Measurements from ENCODE around the gene PRUNE2.
"Not testable (repeated sequence)": the region's sequence is repeated elsewhere in the genome, so short reads cannot be mapped to it uniquely, and the experiment has no call there.

PRUNE2 gene

GRCh38 chr9:76598981-76599380 is 306.9 kb downstream of the PRUNE2 start:
- Histone ChIP-seq H3K27ac (no peak overlapping the region), H3K4me3 (ENCODE audit: low read depth, low read length) (no peak overlapping the region), H3K36me3 (replicated peaks) (no peaks in the 10 kb centered on the region), H3K27me3 (replicated peaks) (no peaks in the 10 kb centered on the region)
- TF ChIP-seq, protein P1, sequence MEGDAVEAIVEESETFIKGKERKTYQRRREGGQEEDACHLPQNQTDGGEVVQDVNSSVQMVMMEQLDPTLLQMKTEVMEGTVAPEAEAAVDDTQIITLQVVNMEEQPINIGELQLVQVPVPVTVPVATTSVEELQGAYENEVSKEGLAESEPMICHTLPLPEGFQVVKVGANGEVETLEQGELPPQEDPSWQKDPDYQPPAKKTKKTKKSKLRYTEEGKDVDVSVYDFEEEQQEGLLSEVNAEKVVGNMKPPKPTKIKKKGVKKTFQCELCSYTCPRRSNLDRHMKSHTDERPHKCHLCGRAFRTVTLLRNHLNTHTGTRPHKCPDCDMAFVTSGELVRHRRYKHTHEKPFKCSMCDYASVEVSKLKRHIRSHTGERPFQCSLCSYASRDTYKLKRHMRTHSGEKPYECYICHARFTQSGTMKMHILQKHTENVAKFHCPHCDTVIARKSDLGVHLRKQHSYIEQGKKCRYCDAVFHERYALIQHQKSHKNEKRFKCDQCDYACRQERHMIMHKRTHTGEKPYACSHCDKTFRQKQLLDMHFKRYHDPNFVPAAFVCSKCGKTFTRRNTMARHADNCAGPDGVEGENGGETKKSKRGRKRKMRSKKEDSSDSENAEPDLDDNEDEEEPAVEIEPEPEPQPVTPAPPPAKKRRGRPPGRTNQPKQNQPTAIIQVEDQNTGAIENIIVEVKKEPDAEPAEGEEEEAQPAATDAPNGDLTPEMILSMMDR (IDR thresholded peaks at IDR 0.05; ENCODE audit: low read depth, low read length, missing control alignments), result no peak
- DNase-seq, result no peak
- in situ Hi-C loops (cut with HindIII; ENCODE audit: low pct_ligation_motif_present, low sequenced_read_pairs), result no loop called here

- TF ChIP-seq, protein P1 (IDR thresholded peaks at IDR 0.05; ENCODE audit: low read depth, low read length, missing control alignments), result no peak
- H3K27ac ChIP-seq, result no peak overlapping the region
- in situ Hi-C loops (cut with HindIII; ENCODE audit: low pct_ligation_motif_present, low sequenced_read_pairs), result no loop called here
- H3K27me3 ChIP-seq (replicated peaks), result no peaks in the 10 kb centered on the region
- no peak for DNase-seq
- H3K4me3 ChIP-seq (ENCODE audit: low read depth, low read length), result no peak overlapping the region
- no peaks in the 10 kb centered on the region for H3K36me3 ChIP-seq (replicated peaks)
These were observed 310.3 kb downstream of the PRUNE2 start for GRCh38 chr9:76595645-76596044.

- no peak for DNase-seq
- TF ChIP-seq, protein P1 (IDR thresholded peaks at IDR 0.05; ENCODE audit: low read depth, low read length, missing control alignments), result no peak
- in situ Hi-C loops (cut with HindIII; ENCODE audit: low pct_ligation_motif_present, low sequenced_read_pairs), result no loop called here
- Histone ChIP-seq H3K36me3 (replicated peaks) (no peaks in the 10 kb centered on the region), H3K27ac (no peak overlapping the region), H3K27me3 (replicated peaks) (no peaks in the 10 kb centered on the region), H3K4me3 (ENCODE audit: low read depth, low read length) (no peak overlapping the region)
These were observed 311.0 kb downstream of the PRUNE2 start for GRCh38 chr9:76594764-76595424.

- H3K27ac ChIP-seq; in situ Hi-C loops (cut with HindIII; ENCODE audit: low pct_ligation_motif_present, low sequenced_read_pairs); H3K27me3 ChIP-seq (replicated peaks); H3K36me3 ChIP-seq (replicated peaks); H3K4me3 ChIP-seq (ENCODE audit: low read depth, low read length); DNase-seq: not testable (repeated sequence)
These were observed 311.8 kb downstream of the PRUNE2 start for GRCh38 chr9:76593961-76594735.

- in situ Hi-C loops (cut with HindIII; ENCODE audit: low pct_ligation_motif_present, low sequenced_read_pairs), result no loop called here
These were observed 313.0 kb downstream of the PRUNE2 start for GRCh38 chr9:76592974-76593347.

More at GRCh38 chr9:76592974-76593347, 313.0 kb downstream of the PRUNE2 start:
- DNase-seq, result no peak
- Histone ChIP-seq H3K27me3 (replicated peaks) (no peaks in the 10 kb centered on the region), H3K27ac (no peak overlapping the region), H3K4me3 (ENCODE audit: low read depth, low read length) (no peak overlapping the region), H3K36me3 (replicated peaks) (no peaks in the 10 kb centered on the region)
- TF ChIP-seq, protein P1 (IDR thresholded peaks at IDR 0.05; ENCODE audit: low read depth, low read length, missing control alignments), result no peak
